Measurements from ENCODE around the gene CDX1.
"Not testable (repeated sequence)": the region's sequence is repeated elsewhere in the genome, so short reads cannot be mapped to it uniquely, and the experiment has no call there.

Gene CDX1

DNA sequence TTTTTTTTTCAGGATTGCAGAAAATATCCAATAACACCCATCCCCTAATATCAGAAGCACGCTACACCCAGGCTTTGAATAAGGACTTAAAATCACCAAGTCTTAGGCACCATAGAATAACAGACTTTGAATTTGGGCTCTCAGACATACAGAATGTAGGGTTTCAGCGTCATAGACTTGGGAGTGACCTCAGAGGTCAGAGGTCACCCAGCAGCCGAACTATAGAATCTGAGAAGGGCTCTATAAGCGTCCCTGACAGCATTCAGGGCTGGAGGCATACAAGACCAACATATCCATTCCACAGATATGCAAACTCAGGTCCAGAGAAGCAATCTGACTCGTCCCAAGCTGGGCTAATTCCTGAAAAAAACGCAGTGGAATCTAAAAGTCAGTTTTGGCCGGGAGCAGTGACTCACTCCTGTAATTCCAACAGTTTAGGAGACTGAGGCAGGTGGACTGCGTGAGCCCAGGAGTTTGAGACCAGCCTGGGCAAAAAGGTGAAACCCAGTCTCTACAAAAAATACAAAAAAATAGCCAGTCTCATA lies 58.0 kb downstream of the CDX1 start:
- DNase-seq (ENCODE audit: low read depth), result no peak
- H3K4me3 ChIP-seq (ENCODE audit: low read length), result no peak overlapping the region
- TF ChIP-seq, protein P1, sequence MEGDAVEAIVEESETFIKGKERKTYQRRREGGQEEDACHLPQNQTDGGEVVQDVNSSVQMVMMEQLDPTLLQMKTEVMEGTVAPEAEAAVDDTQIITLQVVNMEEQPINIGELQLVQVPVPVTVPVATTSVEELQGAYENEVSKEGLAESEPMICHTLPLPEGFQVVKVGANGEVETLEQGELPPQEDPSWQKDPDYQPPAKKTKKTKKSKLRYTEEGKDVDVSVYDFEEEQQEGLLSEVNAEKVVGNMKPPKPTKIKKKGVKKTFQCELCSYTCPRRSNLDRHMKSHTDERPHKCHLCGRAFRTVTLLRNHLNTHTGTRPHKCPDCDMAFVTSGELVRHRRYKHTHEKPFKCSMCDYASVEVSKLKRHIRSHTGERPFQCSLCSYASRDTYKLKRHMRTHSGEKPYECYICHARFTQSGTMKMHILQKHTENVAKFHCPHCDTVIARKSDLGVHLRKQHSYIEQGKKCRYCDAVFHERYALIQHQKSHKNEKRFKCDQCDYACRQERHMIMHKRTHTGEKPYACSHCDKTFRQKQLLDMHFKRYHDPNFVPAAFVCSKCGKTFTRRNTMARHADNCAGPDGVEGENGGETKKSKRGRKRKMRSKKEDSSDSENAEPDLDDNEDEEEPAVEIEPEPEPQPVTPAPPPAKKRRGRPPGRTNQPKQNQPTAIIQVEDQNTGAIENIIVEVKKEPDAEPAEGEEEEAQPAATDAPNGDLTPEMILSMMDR (IDR thresholded peaks at IDR 0.05; ENCODE audit: insufficient read depth, low read depth, low read length, missing control alignments), result no peak

DNA sequence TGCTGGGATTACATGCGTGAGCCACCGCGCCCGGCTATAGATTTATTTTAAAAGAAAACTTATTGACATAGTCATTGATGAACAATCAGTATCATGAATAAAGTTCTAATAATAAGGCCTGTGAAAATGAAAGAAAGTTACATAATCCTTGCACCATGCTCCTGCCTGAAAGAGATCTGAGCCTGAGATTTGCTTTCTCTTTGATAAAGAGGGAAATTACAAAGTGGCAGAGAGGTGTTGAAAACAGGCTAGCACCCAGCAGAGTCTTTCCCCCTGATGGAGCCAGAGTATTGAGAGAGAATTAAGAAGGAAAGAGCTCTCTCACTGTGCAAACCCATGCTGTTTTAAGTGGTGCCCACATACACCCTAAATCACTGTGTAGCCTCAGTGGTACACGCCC lies 60.5 kb downstream of the CDX1 start:
- DNase-seq (ENCODE audit: low read depth), result no peak
- TF ChIP-seq, protein P1 (IDR thresholded peaks at IDR 0.05; ENCODE audit: insufficient read depth, low read depth, low read length, missing control alignments), result no peak
- H3K4me3 ChIP-seq (ENCODE audit: low read length), result no peak overlapping the region

DNA sequence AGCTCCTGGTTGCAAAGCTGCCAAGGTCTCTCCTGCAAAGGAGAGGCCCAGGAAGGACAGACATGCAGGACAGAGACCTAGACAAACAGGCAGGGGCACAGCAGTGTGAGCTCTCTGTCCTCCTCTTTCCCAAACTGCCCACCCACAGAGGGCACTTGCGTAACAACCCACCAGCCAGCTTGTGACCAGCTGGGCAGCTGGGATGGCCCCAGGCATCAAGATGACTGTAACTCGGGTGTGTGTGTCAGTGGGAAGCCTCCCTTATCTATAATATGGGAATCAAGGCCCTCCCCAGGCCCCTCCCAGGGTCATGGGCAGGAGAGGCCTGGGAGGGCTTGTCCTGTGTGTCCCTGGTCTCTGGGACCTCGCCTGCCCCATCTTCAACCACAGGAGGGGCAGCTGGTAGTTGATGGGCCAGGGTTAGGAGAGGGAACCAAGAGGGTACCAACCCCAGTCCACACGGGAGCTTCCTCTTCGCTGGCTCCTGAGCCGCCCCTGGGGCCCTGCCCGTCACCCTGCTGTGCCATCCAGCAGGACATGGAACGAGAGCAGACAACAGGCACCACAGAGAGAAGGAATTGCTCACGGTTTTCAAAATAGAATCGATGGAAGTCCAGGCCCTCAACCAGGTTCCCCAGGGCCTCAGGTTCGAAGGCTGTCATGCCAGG lies 61.2 kb downstream of the CDX1 start:
- DNase-seq (ENCODE audit: low read depth), result peak; percentile 35
- TF ChIP-seq, protein P1 (IDR thresholded peaks at IDR 0.05; ENCODE audit: insufficient read depth, low read depth, low read length, missing control alignments), result no peak
- H3K4me3 ChIP-seq (ENCODE audit: low read length), result no peak overlapping the region

DNA sequence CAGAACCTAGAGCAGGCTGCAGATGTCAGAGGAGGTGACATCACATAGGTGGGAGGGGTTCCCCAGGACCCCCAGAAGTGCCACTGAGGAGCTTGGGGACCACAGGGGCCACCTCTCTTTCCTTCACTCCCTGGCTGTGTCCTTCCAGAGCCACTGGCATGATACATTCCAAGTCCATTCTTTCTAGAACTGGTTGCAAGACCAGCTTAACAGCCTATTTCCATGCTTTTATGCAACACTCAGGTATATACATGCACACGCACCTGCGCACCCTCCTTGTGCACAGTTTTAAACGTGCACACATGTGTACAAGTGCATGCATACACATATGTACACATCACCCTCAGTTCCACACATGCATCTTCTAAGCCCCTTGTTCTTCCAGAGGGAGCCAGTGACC lies 63.0 kb downstream of the CDX1 start:
- no peak for DNase-seq (ENCODE audit: low read depth)
- TF ChIP-seq, protein P1 (IDR thresholded peaks at IDR 0.05; ENCODE audit: insufficient read depth, low read depth, low read length, missing control alignments), result no peak
- H3K4me3 ChIP-seq (ENCODE audit: low read length), result no peak overlapping the region

DNA sequence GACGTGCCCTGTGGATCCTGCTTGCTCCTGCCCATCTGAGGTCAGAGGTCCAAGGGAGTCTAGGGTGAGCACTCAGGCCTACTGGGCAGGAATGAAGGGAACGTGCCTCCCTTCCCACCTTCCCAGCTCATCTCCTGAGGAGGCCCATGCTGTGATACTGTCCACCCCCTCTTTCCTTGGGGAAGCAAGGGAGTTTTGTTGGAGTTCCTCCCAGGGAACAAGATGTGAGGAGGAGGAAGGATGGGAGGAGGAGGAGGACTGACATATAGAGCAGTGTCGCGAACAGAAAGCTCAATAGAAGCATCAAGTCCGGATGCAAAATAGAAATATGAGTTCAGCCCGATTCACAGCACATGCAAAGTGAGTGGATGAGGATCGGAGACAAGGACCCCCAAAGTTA lies 64.3 kb downstream of the CDX1 start:
- no peak overlapping the region for H3K4me3 ChIP-seq (ENCODE audit: low read length)
- TF ChIP-seq, protein P1 (IDR thresholded peaks at IDR 0.05; ENCODE audit: insufficient read depth, low read depth, low read length, missing control alignments), result no peak
- DNase-seq (ENCODE audit: low read depth), result no peak

DNA sequence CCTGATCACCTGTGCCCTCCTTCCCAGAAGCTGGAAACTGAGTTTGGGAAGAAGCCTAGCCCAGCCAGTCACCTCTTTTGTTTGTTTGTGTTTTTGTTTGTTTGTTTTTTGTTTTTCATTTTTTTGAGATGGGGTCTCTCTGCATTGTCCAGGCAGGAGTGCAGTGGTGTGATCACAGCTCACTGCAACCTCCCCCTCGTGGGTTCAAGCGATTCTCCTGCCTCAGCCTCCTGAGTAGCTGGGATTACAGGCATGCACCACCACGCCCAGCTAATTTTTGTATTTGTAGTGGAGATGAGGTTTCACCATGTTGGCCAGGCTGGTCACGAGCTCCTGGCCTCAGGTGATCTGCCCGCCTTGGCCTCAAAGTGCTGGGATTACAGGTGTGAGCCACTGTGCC lies 67.1 kb downstream of the CDX1 start:
- not testable (repeated sequence) for H3K4me3 ChIP-seq (ENCODE audit: low read length); DNase-seq (ENCODE audit: low read depth)

Data from epithelial cell of esophagus (primary cell).